D721Med (cell line): ENCODE measurements around the gene CD300A.
A peak's percentile ranks its signal among the peaks of the same experiment; 100 is the strongest.

ENCODE experiments used
- DNase-seq: peaks from one replicate; pipeline ENCODE4 v3.0.0; 2011; ENCODE audit warnings: low spot score; ENCODE audit not compliant: insufficient read length
- FAIRE-seq: peaks from 2 replicates; lab custom pipeline; 2011; peaks lifted over from hg19 to GRCh38; lab: Jason Lieb, UNC
- CTCF ChIP-seq: IDR thresholded peaks from 2 replicates; pipeline ENCODE4 v1.5.1; 2012; ENCODE audit warnings: mild to moderate bottlenecking, control low read depth; ENCODE audit not compliant: insufficient read depth; ENCODE audit errors: missing control alignments

CD300A gene

GRCh38 chr17:74432424-74432690, 34.1 kb upstream of the CD300A start:
- no peak for TF ChIP-seq CTCF
- FAIRE-seq (no peak), DNase-seq (no peak)

GRCh38 chr17:74432766-74433391, 33.6 kb upstream of the CD300A start:
- FAIRE-seq, result no peak
- TF ChIP-seq CTCF, result no peak

GRCh38 chr17:74433421-74434121, 32.9 kb upstream of the CD300A start:
- DNase-seq, result no peak
- FAIRE-seq, result no peak
- TF ChIP-seq CTCF, result no peak

More at GRCh38 chr17:74432766-74433391, 33.6 kb upstream of the CD300A start:
- DNase-seq, result no peak

- no peak for TF ChIP-seq CTCF
- no peak for DNase-seq
- no peak for FAIRE-seq
Observed at GRCh38 chr17:74435775-74436359, 30.6 kb upstream of the CD300A start.

GRCh38 chr17:74437702-74438101, 28.7 kb upstream of the CD300A start:
- FAIRE-seq (no peak), DNase-seq (no peak)
- TF ChIP-seq CTCF, result peak; percentile 72

GRCh38 chr17:74439691-74440567, 26.5 kb upstream of the CD300A start:
- TF ChIP-seq CTCF, result no peak
- DNase-seq (no peak), FAIRE-seq (no peak)
